ENCODE data around the gene VPS72.
"Not testable (repeated sequence)": the region's sequence is repeated elsewhere in the genome, so short reads cannot be mapped to it uniquely, and the experiment has no call there.

Gene VPS72

DNA sequence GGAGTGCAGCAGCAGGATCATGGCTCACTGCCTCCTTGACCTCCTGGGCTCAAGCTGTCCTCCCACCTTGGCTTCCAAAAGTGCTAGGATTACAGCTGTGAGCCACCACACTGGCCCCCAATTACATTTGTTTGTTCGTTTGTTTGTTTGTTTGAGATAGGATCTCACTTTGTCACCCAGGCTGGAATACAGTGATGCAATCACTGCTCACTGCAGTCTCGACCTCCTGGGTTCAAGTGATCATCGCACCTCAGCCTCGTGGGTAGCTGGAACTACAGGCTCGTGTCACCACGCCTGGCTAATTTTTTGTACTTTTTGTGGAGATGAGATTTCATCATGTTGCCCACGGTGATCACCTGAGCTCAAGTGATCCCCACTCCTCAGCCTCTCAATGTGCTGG, 2.0 kb upstream of the VPS72 start:
- no peak for DNase-seq (ENCODE audit: low read depth, low spot score)
- CTCF ChIA-PET: interaction anchor here (0.9 to 1.6 kb wide), 2 partner anchors 148 to 270 kb away, joined by 3 to 5 read pairs; no protein-coding TSS in a partner anchor
- POLR2A ChIA-PET: no interaction called here
- TF ChIP-seq CTCF (IDR thresholded peaks at IDR 0.05; ENCODE audit: insufficient read depth, low read length, missing control alignments): no peak
- no peak overlapping the region for H3K4me3 ChIP-seq (ENCODE audit: low read depth, low read length)

GRCh38 chr1:151188667-151189066, 1.3 kb downstream of the VPS72 start:
- ChIA-PET POLR2A (interaction anchor here (0.8 kb wide), 1 partner anchor 20 kb away, joined by 3 read pairs; no protein-coding TSS in a partner anchor), CTCF (interaction anchor here (0.9 to 4.4 kb wide), 4 partner anchors 13 to 152 kb away, joined by 4 to 24 read pairs (median 4); partner anchors contain the start of gene TMOD4)
- peak overlapping the region; percentile 67 for H3K4me3 ChIP-seq (ENCODE audit: low read depth, low read length)
- DNase-seq (ENCODE audit: low read depth, low spot score): not testable (repeated sequence)

- ChIA-PET POLR2A (no interaction called here), CTCF (interaction anchor here (1.3 to 4.4 kb wide), 2 partner anchors 11 to 68 kb away, joined by 3 to 24 read pairs; partner anchors contain the start of genes PSMD4 and TMOD4)
- H3K4me3 ChIP-seq (ENCODE audit: low read depth, low read length): no peak overlapping the region
- no peak for TF ChIP-seq CTCF (IDR thresholded peaks at IDR 0.05; ENCODE audit: insufficient read depth, low read length, missing control alignments)
- no peak for DNase-seq (ENCODE audit: low read depth, low spot score)
These were observed 2.8 kb downstream of the VPS72 start for GRCh38 chr1:151187205-151187604.

DNA sequence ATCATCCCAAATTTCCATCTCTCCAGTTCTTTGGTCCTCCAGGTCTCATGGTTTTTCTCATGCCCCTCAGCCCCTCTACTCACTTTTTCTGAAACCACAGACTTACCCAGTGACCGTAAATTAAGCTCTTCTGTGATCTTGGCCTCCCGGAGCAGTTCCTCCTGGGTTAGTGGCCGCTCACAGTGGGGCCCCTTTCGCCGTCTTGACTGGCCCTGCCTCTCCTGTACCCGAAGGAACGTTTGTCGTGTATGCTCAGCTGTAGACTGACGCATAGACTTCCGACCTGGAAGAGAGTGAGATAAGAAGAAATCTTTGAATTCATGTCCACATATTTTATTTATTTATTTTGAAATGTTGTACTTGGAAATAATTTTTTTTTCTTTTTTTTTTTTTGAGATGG, 5.8 kb downstream of the VPS72 start:
- CTCF ChIA-PET: interaction anchor here (0.6 to 1.8 kb wide), 2 partner anchors 9 to 68 kb away, joined by 3 to 7 read pairs; partner anchors contain the start of gene TMOD4
- TF ChIP-seq CTCF (IDR thresholded peaks at IDR 0.05; ENCODE audit: insufficient read depth, low read length, missing control alignments): no peak
- no peak for DNase-seq (ENCODE audit: low read depth, low spot score)
- no peak overlapping the region for H3K4me3 ChIP-seq (ENCODE audit: low read depth, low read length)
- POLR2A ChIA-PET: no interaction called here

GRCh38 chr1:151176514-151177045, 13.4 kb downstream of the VPS72 start:
- CTCF ChIA-PET: interaction anchor here (1.1 to 5.0 kb wide), 7 partner anchors 7 to 75 kb away, joined by 3 to 30 read pairs (median 7); partner anchors contain the start of genes LYSMD1, SCNM1 and VPS72
- H3K4me3 ChIP-seq (ENCODE audit: low read depth, low read length): no peak overlapping the region
- POLR2A ChIA-PET: interaction anchor here (1.2 kb wide), 1 partner anchor 11 kb away, joined by 3 read pairs; the partner anchor contains the start of gene LYSMD1
- no peak for TF ChIP-seq CTCF (IDR thresholded peaks at IDR 0.05; ENCODE audit: insufficient read depth, low read length, missing control alignments)
- DNase-seq (ENCODE audit: low read depth, low spot score): no peak

DNA sequence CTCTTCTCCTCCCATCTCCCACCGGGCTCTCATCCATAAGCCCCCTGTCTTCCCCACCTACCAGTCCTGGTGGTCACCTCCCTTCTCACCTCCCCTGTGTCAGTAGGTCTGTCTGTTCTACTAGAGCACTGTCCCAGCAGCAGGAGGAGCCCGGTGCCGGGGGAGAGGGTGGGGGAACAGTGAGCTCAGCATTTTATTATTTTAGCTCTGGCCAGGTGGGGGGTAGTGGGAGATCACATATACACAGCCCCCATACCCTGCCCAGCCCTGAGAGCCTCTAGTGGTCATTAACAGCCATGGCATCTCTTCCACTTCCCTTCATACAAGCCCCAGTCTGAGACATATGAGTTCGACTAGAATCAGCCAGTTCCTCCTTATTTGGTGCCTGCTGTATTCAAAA, 14.1 kb downstream of the VPS72 start, which contains the start of gene TMOD4:
TSS of gene TMOD4 (minus strand) at position 119 of the 400 bp plus-strand sequence. CDS start 1,106 bp downstream, outside the sequence.
- no peak for DNase-seq (ENCODE audit: low read depth, low spot score)
- no peak within 1 kb of the TSS for H3K4me3 ChIP-seq (ENCODE audit: low read depth, low read length)
- POLR2A ChIA-PET: interaction anchor here (0.6 to 1.2 kb wide), 2 partner anchors 11 to 75 kb away, joined by 3 read pairs; partner anchors contain the start of gene LYSMD1
- peak; percentile 38 for TF ChIP-seq CTCF (IDR thresholded peaks at IDR 0.05; ENCODE audit: insufficient read depth, low read length, missing control alignments)
- CTCF ChIA-PET: interaction anchor here (0.6 to 5.0 kb wide), 9 partner anchors 8 to 151 kb away, joined by 3 to 30 read pairs (median 6); partner anchors contain the start of genes LYSMD1, SCNM1 and VPS72

Measured in AG04449 (cell line).